Prostate gland (tissue), 2 donors: ENCODE measurements around the gene INPP5D.

Experiments used
- POLR2AphosphoS5 ChIP-seq: sonication (generic); formaldehyde crosslinking; IDR thresholded peaks from one replicate; pipeline ENCODE4 v1.6.1; 2017; ENCODE audit warnings: antibody characterized with exemption
- TF ChIP-seq, protein P1 (sequence below), 4 experiments: fragments of 200-600 bp in 2 of 4; fragments of 450-650 bp in 2 of 4; sonication (generic) in 2 of 4; IDR thresholded peaks; 1 replicate in 3 of 4; 2 replicates in 1 of 4; pipeline ENCODE4 v1.5.1; 2016 to 2019; ENCODE audit warnings: antibody characterized with exemption in 4 of 4, mild to moderate bottlenecking in 2 of 4, moderate library complexity in 2 of 4

DNA sequence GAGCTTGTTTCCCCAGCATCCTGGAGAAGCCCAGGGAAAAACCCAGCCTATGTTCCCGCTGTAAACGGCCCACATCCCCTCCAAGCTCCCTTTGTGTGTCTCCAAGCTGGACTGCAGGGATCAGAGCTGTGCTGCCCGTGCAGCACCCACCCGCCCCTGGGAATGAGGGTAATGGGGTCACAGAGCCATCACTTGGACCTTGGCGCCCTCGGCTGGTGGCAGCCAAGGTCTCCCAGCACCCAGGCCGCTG lies 670 bp upstream of the INPP5D start:
- TF ChIP-seq POLR2AphosphoS5, result no peak
- TF ChIP-seq, protein P1, sequence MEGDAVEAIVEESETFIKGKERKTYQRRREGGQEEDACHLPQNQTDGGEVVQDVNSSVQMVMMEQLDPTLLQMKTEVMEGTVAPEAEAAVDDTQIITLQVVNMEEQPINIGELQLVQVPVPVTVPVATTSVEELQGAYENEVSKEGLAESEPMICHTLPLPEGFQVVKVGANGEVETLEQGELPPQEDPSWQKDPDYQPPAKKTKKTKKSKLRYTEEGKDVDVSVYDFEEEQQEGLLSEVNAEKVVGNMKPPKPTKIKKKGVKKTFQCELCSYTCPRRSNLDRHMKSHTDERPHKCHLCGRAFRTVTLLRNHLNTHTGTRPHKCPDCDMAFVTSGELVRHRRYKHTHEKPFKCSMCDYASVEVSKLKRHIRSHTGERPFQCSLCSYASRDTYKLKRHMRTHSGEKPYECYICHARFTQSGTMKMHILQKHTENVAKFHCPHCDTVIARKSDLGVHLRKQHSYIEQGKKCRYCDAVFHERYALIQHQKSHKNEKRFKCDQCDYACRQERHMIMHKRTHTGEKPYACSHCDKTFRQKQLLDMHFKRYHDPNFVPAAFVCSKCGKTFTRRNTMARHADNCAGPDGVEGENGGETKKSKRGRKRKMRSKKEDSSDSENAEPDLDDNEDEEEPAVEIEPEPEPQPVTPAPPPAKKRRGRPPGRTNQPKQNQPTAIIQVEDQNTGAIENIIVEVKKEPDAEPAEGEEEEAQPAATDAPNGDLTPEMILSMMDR (IDR thresholded peaks at IDR 0.05), result no peak
